Kidney tubule cell (primary cell): ENCODE data around the gene NSMCE3.

Experiments
- DNase-seq: peaks from one replicate; pipeline ENCODE4 v3.0.0-alpha.2; 2018; ENCODE audit warnings: low spot score

The NSMCE3 gene

GRCh38 chr15:29220852-29221251 is 48.8 kb downstream of the NSMCE3 start:
- no peak for DNase-seq

- DNase-seq, result no peak
Measured at GRCh38 chr15:29216955-29217354, 52.7 kb downstream of the NSMCE3 start.
